ENCODE results near the gene TOR3A.

Gene TOR3A

GRCh38 chr1:179048339-179049124 is 33.3 kb upstream of the TOR3A start:
- no peak overlapping the region for H3K9ac ChIP-seq (ENCODE audit: low read length)
- WGBS (ENCODE audit: extremely low coverage, insufficient coverage, insufficient read length), result no CpG with 5 or more reads among the region's 1 CpG
- no peaks in the 10 kb centered on the region for H3K9me3 ChIP-seq (ENCODE audit: insufficient read depth, low read depth, low read length)
- H3K4me2 ChIP-seq (ENCODE audit: low read length), result no peak overlapping the region
- DNase-seq, result no peak
- H4K8ac ChIP-seq (ENCODE audit: low read depth, low read length), result no peak overlapping the region
- no peak overlapping the region for H4K91ac ChIP-seq (ENCODE audit: low read depth, low read length)
- peaks cover 2 to 6% of the 10 kb centered on the region in 2 experiments for H3K36me3 ChIP-seq (ENCODE audit: control insufficient read depth in 1 of 2, insufficient read depth in 2 of 2, low read length in 2 of 2)
- H3K4ac ChIP-seq (ENCODE audit: low read depth, low read length), result no peak overlapping the region
- H3K27me3 ChIP-seq (ENCODE audit: insufficient read depth, low read length), result no peaks in the 10 kb centered on the region
- H2AFZ ChIP-seq (ENCODE audit: insufficient read depth, low read length, poor library complexity), result no peak overlapping the region
- H2AK5ac ChIP-seq (ENCODE audit: low read length), result no peak overlapping the region
- no peak overlapping the region for H3K27ac ChIP-seq (ENCODE audit: low read depth, low read length)
- H4K12ac ChIP-seq (ENCODE audit: low read depth, low read length), result no peak overlapping the region
- H3K4me3 ChIP-seq (ENCODE audit: low read depth, low read length), result no peak overlapping the region
- no peak overlapping the region for H2BK12ac ChIP-seq (ENCODE audit: low read length)
- H3K4me1 ChIP-seq (ENCODE audit: control insufficient read depth in 1 of 2, insufficient read depth in 2 of 2, low read length in 2 of 2), result peaks cover 0 to 7% of the 10 kb centered on the region in 2 experiments
- no peak overlapping the region for H3K23ac ChIP-seq (ENCODE audit: low read length)
- H2BK5ac ChIP-seq (ENCODE audit: low read depth, low read length, poor library complexity), result no peak overlapping the region
- no peak overlapping the region for H3K18ac ChIP-seq (ENCODE audit: low read length)
- H2BK120ac ChIP-seq (ENCODE audit: insufficient read depth, low read length, poor library complexity), result no peak overlapping the region
- H3K79me2 ChIP-seq (ENCODE audit: control insufficient read depth, insufficient read depth, low read length, poor library complexity), result no peaks in the 10 kb centered on the region
- peaks cover 2% of the 10 kb centered on the region for H3K79me1 ChIP-seq (ENCODE audit: low read length)
- no peak overlapping the region for H3K14ac ChIP-seq (ENCODE audit: low read length)

- Histone ChIP-seq H3K36me3 (ENCODE audit: control insufficient read depth in 1 of 2, insufficient read depth in 2 of 2, low read length in 2 of 2) (peaks cover 2 to 4% of the 10 kb centered on the region in 2 experiments), H3K4ac (ENCODE audit: low read depth, low read length) (no peak overlapping the region), H3K9me3 (ENCODE audit: insufficient read depth, low read depth, low read length) (no peaks in the 10 kb centered on the region), H3K18ac (ENCODE audit: low read length) (no peak overlapping the region), H2BK12ac (ENCODE audit: low read length) (no peak overlapping the region), H3K23ac (ENCODE audit: low read length) (no peak overlapping the region), H3K9ac (ENCODE audit: low read length) (no peak overlapping the region), H2AK5ac (ENCODE audit: low read length) (no peak overlapping the region), H4K91ac (ENCODE audit: low read depth, low read length) (no peak overlapping the region), H2AFZ (ENCODE audit: insufficient read depth, low read length, poor library complexity) (no peak overlapping the region), H4K8ac (ENCODE audit: low read depth, low read length) (no peak overlapping the region), H3K14ac (ENCODE audit: low read length) (no peak overlapping the region), H4K12ac (ENCODE audit: low read depth, low read length) (no peak overlapping the region), H3K79me2 (ENCODE audit: control insufficient read depth, insufficient read depth, low read length, poor library complexity) (no peaks in the 10 kb centered on the region), H2BK5ac (ENCODE audit: low read depth, low read length, poor library complexity) (no peak overlapping the region), H3K4me3 (ENCODE audit: low read depth, low read length) (no peak overlapping the region), H2BK120ac (ENCODE audit: insufficient read depth, low read length, poor library complexity) (no peak overlapping the region), H3K4me2 (ENCODE audit: low read length) (no peak overlapping the region), H3K27ac (ENCODE audit: low read depth, low read length) (no peak overlapping the region), H3K4me1 (ENCODE audit: control insufficient read depth in 1 of 2, insufficient read depth in 2 of 2, low read length in 2 of 2) (no peaks in the 10 kb centered on the region), H3K79me1 (ENCODE audit: low read length) (no peaks in the 10 kb centered on the region), H3K27me3 (ENCODE audit: insufficient read depth, low read length) (no peaks in the 10 kb centered on the region)
- WGBS (ENCODE audit: extremely low coverage, insufficient coverage, insufficient read length), result no CpG with 5 or more reads among the region's 2 CpGs
- DNase-seq, result no peak
These were observed 29.1 kb upstream of the TOR3A start for GRCh38 chr1:179052776-179053175.

- H3K18ac ChIP-seq (ENCODE audit: low read length), result no peak overlapping the region
- H3K9ac ChIP-seq (ENCODE audit: low read length), result no peak overlapping the region
- no peak overlapping the region for H2AK5ac ChIP-seq (ENCODE audit: low read length)
- H4K8ac ChIP-seq (ENCODE audit: low read depth, low read length), result no peak overlapping the region
- no peak overlapping the region for H2BK12ac ChIP-seq (ENCODE audit: low read length)
- H4K91ac ChIP-seq (ENCODE audit: low read depth, low read length), result no peak overlapping the region
- no peak overlapping the region for H2BK120ac ChIP-seq (ENCODE audit: insufficient read depth, low read length, poor library complexity)
- no peaks in the 10 kb centered on the region for H3K27me3 ChIP-seq (ENCODE audit: insufficient read depth, low read length)
- WGBS (ENCODE audit: extremely low coverage, insufficient coverage, insufficient read length), result no CpG with 5 or more reads among the region's 2 CpGs
- no peak for DNase-seq
- no peak overlapping the region for H3K14ac ChIP-seq (ENCODE audit: low read length)
- H2AFZ ChIP-seq (ENCODE audit: insufficient read depth, low read length, poor library complexity), result no peak overlapping the region
- peaks cover 3% of the 10 kb centered on the region in 2 experiments for H3K4me1 ChIP-seq (ENCODE audit: control insufficient read depth in 1 of 2, insufficient read depth in 2 of 2, low read length in 2 of 2)
- no peak overlapping the region for H2BK5ac ChIP-seq (ENCODE audit: low read depth, low read length, poor library complexity)
- H3K4ac ChIP-seq (ENCODE audit: low read depth, low read length), result no peak overlapping the region
- no peaks in the 10 kb centered on the region for H3K79me1 ChIP-seq (ENCODE audit: low read length)
- no peak overlapping the region for H4K12ac ChIP-seq (ENCODE audit: low read depth, low read length)
- peaks cover 2 to 4% of the 10 kb centered on the region in 2 experiments for H3K36me3 ChIP-seq (ENCODE audit: control insufficient read depth in 1 of 2, insufficient read depth in 2 of 2, low read length in 2 of 2)
- no peak overlapping the region for H3K4me2 ChIP-seq (ENCODE audit: low read length)
- no peak overlapping the region for H3K27ac ChIP-seq (ENCODE audit: low read depth, low read length)
- H3K4me3 ChIP-seq (ENCODE audit: low read depth, low read length), result no peak overlapping the region
- no peaks in the 10 kb centered on the region for H3K79me2 ChIP-seq (ENCODE audit: control insufficient read depth, insufficient read depth, low read length, poor library complexity)
- no peak overlapping the region for H3K23ac ChIP-seq (ENCODE audit: low read length)
- H3K9me3 ChIP-seq (ENCODE audit: insufficient read depth, low read depth, low read length), result no peaks in the 10 kb centered on the region
These were observed 28.4 kb upstream of the TOR3A start for GRCh38 chr1:179053486-179053885.

- Histone ChIP-seq H2BK5ac (ENCODE audit: low read depth, low read length, poor library complexity) (no peak overlapping the region), H3K27me3 (ENCODE audit: insufficient read depth, low read length) (no peaks in the 10 kb centered on the region), H3K79me2 (ENCODE audit: control insufficient read depth, insufficient read depth, low read length, poor library complexity) (no peaks in the 10 kb centered on the region), H4K12ac (ENCODE audit: low read depth, low read length) (no peak overlapping the region), H2AFZ (ENCODE audit: insufficient read depth, low read length, poor library complexity) (no peak overlapping the region), H3K27ac (ENCODE audit: low read depth, low read length) (no peak overlapping the region), H2BK12ac (ENCODE audit: low read length) (no peak overlapping the region), H3K4me2 (ENCODE audit: low read length) (no peak overlapping the region), H4K8ac (ENCODE audit: low read depth, low read length) (no peak overlapping the region), H3K18ac (ENCODE audit: low read length) (no peak overlapping the region), H3K9me3 (ENCODE audit: insufficient read depth, low read depth, low read length) (no peaks in the 10 kb centered on the region), H3K23ac (ENCODE audit: low read length) (no peak overlapping the region), H2BK120ac (ENCODE audit: insufficient read depth, low read length, poor library complexity) (no peak overlapping the region), H3K36me3 (ENCODE audit: control insufficient read depth in 1 of 2, insufficient read depth in 2 of 2, low read length in 2 of 2) (peaks cover 2% of the 10 kb centered on the region in 2 experiments), H3K9ac (ENCODE audit: low read length) (no peak overlapping the region), H3K79me1 (ENCODE audit: low read length) (no peaks in the 10 kb centered on the region), H3K4me1 (ENCODE audit: control insufficient read depth in 1 of 2, insufficient read depth in 2 of 2, low read length in 2 of 2) (peaks cover 3% of the 10 kb centered on the region in 2 experiments), H3K14ac (ENCODE audit: low read length) (no peak overlapping the region), H4K91ac (ENCODE audit: low read depth, low read length) (no peak overlapping the region), H3K4ac (ENCODE audit: low read depth, low read length) (no peak overlapping the region), H3K4me3 (ENCODE audit: low read depth, low read length) (no peak overlapping the region), H2AK5ac (ENCODE audit: low read length) (no peak overlapping the region)
- WGBS (ENCODE audit: extremely low coverage, insufficient coverage, insufficient read length), result no CpG with 5 or more reads among the region's 2 CpGs
- DNase-seq, result no peak
These were observed 25.9 kb upstream of the TOR3A start for GRCh38 chr1:179055937-179056336.

Data from trophoblast cell (in vitro differentiated cells and primary cell).